Measurements from ENCODE around the gene GPRC5B. TPM values are rescaled to one million over a fixed set of nuclear protein-coding genes. Genes with fewer than 3 reads are reported as not detected.

GPRC5B gene
- total and polyA plus RNA-seq, 2 donors (not counting 1 experiment from before 2014, with no cell fraction given), result 4.3 to 4.5 TPM

DNA sequence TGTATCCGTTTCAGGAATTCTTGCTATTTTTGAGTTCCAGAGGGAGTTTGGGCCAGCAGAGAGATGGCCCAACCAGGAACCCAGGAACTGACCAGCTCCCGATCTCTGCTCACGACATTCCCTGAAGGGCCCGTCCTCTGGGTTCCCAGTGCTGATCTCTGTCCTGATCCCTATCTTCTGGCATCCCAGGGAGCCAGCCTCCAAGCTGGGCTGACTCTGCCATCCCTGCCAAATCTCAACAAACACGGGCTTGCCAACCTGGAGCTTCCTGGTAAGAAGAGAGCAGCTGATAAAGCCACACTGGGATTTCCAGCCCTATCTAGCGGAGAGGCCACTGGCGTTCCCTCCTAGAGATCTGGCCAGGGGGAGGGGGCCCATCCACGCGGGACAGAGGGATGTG is 16.2 kb downstream of the GPRC5B start:
- Histone ChIP-seq H3K9me3 (ENCODE audit: control insufficient read depth, insufficient read depth, low read depth, low read length) (no peaks in the 10 kb centered on the region), H3K79me2 (ENCODE audit: control insufficient read depth, insufficient read depth, low read length) (no peaks in the 10 kb centered on the region), H3K36me3 (ENCODE audit: control insufficient read depth, insufficient read depth, low read length) (no peaks in the 10 kb centered on the region), H3K27ac (ENCODE audit: insufficient read depth, low read length) (no peak overlapping the region), H3K4me3 (replicated peaks in 1 of 4; ENCODE audit: control extremely low read depth in 1 of 4, insufficient read depth in 1 of 4, low read depth in 3 of 4, low read length in 4 of 4) (no peak overlapping the region), H3K4me2 (ENCODE audit: extremely low read depth, insufficient read depth, low read length) (no peak overlapping the region), H4K20me1 (ENCODE audit: control insufficient read depth, extremely low read depth, insufficient read depth, low read length) (no peaks in the 10 kb centered on the region), H3K4me1 (ENCODE audit: control insufficient read depth, extremely low read depth, insufficient read depth, low read length) (no peaks in the 10 kb centered on the region), H3K27me3 (ENCODE audit: control insufficient read depth, insufficient read depth, low read length) (no peaks in the 10 kb centered on the region), H2AFZ (ENCODE audit: low read length) (no peak overlapping the region), H3K9ac (ENCODE audit: insufficient read depth, low read length) (no peak overlapping the region)
- TF ChIP-seq, protein P1, sequence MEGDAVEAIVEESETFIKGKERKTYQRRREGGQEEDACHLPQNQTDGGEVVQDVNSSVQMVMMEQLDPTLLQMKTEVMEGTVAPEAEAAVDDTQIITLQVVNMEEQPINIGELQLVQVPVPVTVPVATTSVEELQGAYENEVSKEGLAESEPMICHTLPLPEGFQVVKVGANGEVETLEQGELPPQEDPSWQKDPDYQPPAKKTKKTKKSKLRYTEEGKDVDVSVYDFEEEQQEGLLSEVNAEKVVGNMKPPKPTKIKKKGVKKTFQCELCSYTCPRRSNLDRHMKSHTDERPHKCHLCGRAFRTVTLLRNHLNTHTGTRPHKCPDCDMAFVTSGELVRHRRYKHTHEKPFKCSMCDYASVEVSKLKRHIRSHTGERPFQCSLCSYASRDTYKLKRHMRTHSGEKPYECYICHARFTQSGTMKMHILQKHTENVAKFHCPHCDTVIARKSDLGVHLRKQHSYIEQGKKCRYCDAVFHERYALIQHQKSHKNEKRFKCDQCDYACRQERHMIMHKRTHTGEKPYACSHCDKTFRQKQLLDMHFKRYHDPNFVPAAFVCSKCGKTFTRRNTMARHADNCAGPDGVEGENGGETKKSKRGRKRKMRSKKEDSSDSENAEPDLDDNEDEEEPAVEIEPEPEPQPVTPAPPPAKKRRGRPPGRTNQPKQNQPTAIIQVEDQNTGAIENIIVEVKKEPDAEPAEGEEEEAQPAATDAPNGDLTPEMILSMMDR (conservative IDR thresholded peaks at IDR 0.05 in 1 of 2, IDR thresholded peaks at IDR 0.05 in 1 of 2; ENCODE audit: low read depth in 1 of 2, low read length in 2 of 2), result no peak
- TF ChIP-seq EZH2 (IDR thresholded peaks at IDR 0.05; ENCODE audit: low read length, missing control alignments), result no peak
- no peak for DNase-seq (ENCODE audit: low read depth in 2 of 2)

DNA sequence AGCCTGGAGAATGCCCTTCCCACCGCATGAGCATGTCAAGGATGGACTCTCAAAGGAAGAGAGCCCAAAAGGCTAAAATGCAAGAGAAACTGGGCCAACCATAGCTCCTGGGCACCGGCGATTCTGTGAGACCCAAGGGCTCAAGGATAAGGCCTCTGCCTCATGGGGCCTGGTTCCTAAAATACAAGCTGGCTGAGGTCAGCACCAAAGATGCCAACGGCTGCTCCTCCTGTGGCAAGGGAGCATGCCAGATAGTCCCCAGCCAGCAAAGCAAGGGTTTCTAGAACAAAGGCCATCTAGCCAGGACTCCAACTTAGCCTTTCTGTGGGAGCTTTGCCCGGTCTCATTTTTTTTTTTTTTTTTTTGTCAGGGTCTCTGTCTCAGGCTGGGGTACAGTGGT is 20.1 kb downstream of the GPRC5B start:
- Histone ChIP-seq H3K79me2 (ENCODE audit: control insufficient read depth, insufficient read depth, low read length) (no peaks in the 10 kb centered on the region), H3K36me3 (ENCODE audit: control insufficient read depth, insufficient read depth, low read length) (no peaks in the 10 kb centered on the region), H3K9ac (ENCODE audit: insufficient read depth, low read length) (no peak overlapping the region), H3K9me3 (ENCODE audit: control insufficient read depth, insufficient read depth, low read depth, low read length) (no peaks in the 10 kb centered on the region), H3K27me3 (ENCODE audit: control insufficient read depth, insufficient read depth, low read length) (no peaks in the 10 kb centered on the region), H2AFZ (ENCODE audit: low read length) (no peak overlapping the region), H4K20me1 (ENCODE audit: control insufficient read depth, extremely low read depth, insufficient read depth, low read length) (no peaks in the 10 kb centered on the region), H3K4me1 (ENCODE audit: control insufficient read depth, extremely low read depth, insufficient read depth, low read length) (no peaks in the 10 kb centered on the region), H3K4me2 (ENCODE audit: extremely low read depth, insufficient read depth, low read length) (no peak overlapping the region), H3K27ac (ENCODE audit: insufficient read depth, low read length) (no peak overlapping the region), H3K4me3 (replicated peaks in 1 of 4; ENCODE audit: control extremely low read depth in 1 of 4, insufficient read depth in 1 of 4, low read depth in 3 of 4, low read length in 4 of 4) (no peak overlapping the region)
- no peak for DNase-seq (ENCODE audit: low read depth in 2 of 2)
- TF ChIP-seq, protein P1 (conservative IDR thresholded peaks at IDR 0.05 in 1 of 2, IDR thresholded peaks at IDR 0.05 in 1 of 2; ENCODE audit: low read depth in 1 of 2, low read length in 2 of 2), result no peak
- TF ChIP-seq EZH2 (IDR thresholded peaks at IDR 0.05; ENCODE audit: low read length, missing control alignments), result no peak

DNA sequence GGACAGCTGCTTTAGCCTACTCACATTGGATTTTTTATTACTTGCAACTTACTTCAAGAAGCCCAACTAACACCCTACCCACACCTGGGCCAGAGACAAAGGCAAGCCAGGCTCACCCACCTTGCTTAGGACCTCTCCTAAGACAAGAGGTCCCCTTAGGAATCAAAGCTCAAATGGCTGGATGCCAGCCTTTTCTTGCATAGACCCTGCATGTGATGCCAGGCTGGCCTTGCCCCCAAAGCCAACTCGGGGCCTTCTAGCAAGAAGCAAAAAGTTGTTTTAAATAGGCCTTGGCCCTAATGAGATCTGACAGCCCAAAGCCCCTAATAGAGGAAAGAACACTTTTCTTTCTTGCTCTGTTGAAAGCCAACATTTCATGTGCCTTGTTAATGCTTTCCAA is 20.7 kb downstream of the GPRC5B start:
- TF ChIP-seq, protein P1 (conservative IDR thresholded peaks at IDR 0.05 in 1 of 2, IDR thresholded peaks at IDR 0.05 in 1 of 2; ENCODE audit: low read depth in 1 of 2, low read length in 2 of 2), result no peak
- no peak for TF ChIP-seq EZH2 (IDR thresholded peaks at IDR 0.05; ENCODE audit: low read length, missing control alignments)
- Histone ChIP-seq H3K27ac (ENCODE audit: insufficient read depth, low read length) (no peak overlapping the region), H3K36me3 (ENCODE audit: control insufficient read depth, insufficient read depth, low read length) (no peaks in the 10 kb centered on the region), H3K4me1 (ENCODE audit: control insufficient read depth, extremely low read depth, insufficient read depth, low read length) (no peaks in the 10 kb centered on the region), H3K9me3 (ENCODE audit: control insufficient read depth, insufficient read depth, low read depth, low read length) (no peaks in the 10 kb centered on the region), H2AFZ (ENCODE audit: low read length) (no peak overlapping the region), H3K4me3 (replicated peaks in 1 of 4; ENCODE audit: control extremely low read depth in 1 of 4, insufficient read depth in 1 of 4, low read depth in 3 of 4, low read length in 4 of 4) (no peak overlapping the region), H3K4me2 (ENCODE audit: extremely low read depth, insufficient read depth, low read length) (no peak overlapping the region), H3K79me2 (ENCODE audit: control insufficient read depth, insufficient read depth, low read length) (no peaks in the 10 kb centered on the region), H3K9ac (ENCODE audit: insufficient read depth, low read length) (no peak overlapping the region), H3K27me3 (ENCODE audit: control insufficient read depth, insufficient read depth, low read length) (no peaks in the 10 kb centered on the region), H4K20me1 (ENCODE audit: control insufficient read depth, extremely low read depth, insufficient read depth, low read length) (no peaks in the 10 kb centered on the region)
- DNase-seq (ENCODE audit: low read depth in 2 of 2), result no peak
